NCI-H1436 treated with DMSO at 0.1 percent for 48 hours (cell line): ENCODE data around the gene GRID2IP.

Experiments used
- DNase-seq: peaks from one replicate; lab custom pipeline; 2025; lab: John Stamatoyannopoulos, UW

GRID2IP gene

GRCh38 chr7:6562106-6562505 lies 10.8 kb upstream of the GRID2IP start:
- DNase-seq: no peak

- DNase-seq: no peak
Observed at GRCh38 chr7:6559896-6560295, 8.6 kb upstream of the GRID2IP start.

GRCh38 chr7:6558837-6559236 lies 7.6 kb upstream of the GRID2IP start:
- DNase-seq: no peak

GRCh38 chr7:6556196-6556595 lies 4.9 kb upstream of the GRID2IP start:
- DNase-seq: no peak

- no peak for DNase-seq
Observed at GRCh38 chr7:6554848-6555247, 3.6 kb upstream of the GRID2IP start.

- DNase-seq: no peak
Observed at GRCh38 chr7:6553448-6554044, 2.3 kb upstream of the GRID2IP start.

GRCh38 chr7:6547400-6547799 lies 3.9 kb downstream of the GRID2IP start:
- DNase-seq: no peak

- no peak for DNase-seq
Observed at GRCh38 chr7:6546498-6547251, 4.6 kb downstream of the GRID2IP start.

GRCh38 chr7:6545398-6546126 lies 5.7 kb downstream of the GRID2IP start:
- DNase-seq: no peak

- no peak for DNase-seq
Observed at GRCh38 chr7:6542368-6542767, 8.9 kb downstream of the GRID2IP start.

GRCh38 chr7:6536262-6537260 lies 14.7 kb downstream of the GRID2IP start:
- DNase-seq: no peak

GRCh38 chr7:6533893-6534495 lies 17.3 kb downstream of the GRID2IP start:
- DNase-seq: no peak

GRCh38 chr7:6532516-6532915 lies 18.7 kb downstream of the GRID2IP start:
- no peak for DNase-seq

GRCh38 chr7:6531492-6532279 lies 19.6 kb downstream of the GRID2IP start:
- DNase-seq: no peak

GRCh38 chr7:6530626-6531491 lies 20.4 kb downstream of the GRID2IP start:
- DNase-seq: no peak

GRCh38 chr7:6529643-6530042 lies 21.6 kb downstream of the GRID2IP start:
- no peak for DNase-seq

- no peak for DNase-seq
Observed at GRCh38 chr7:6528401-6529130, 22.7 kb downstream of the GRID2IP start.

- no peak for DNase-seq
Observed at GRCh38 chr7:6526997-6527378, 24.3 kb downstream of the GRID2IP start.
